Measurements from ENCODE around the gene WDR11.

The WDR11 gene

GRCh38 chr10:120813085-120813484 lies 38.1 kb upstream of the WDR11 start:
- no peak for TF ChIP-seq CTCF (IDR thresholded peaks at IDR 0.05; ENCODE audit: low read length, missing control alignments)
- no peak overlapping the region for H3K4me3 ChIP-seq (replicated peaks; ENCODE audit: low read depth, low read length)
- DNase-seq (ENCODE audit: low read depth): no peak

GRCh38 chr10:120818301-120818700 lies 32.9 kb upstream of the WDR11 start:
- no peak for TF ChIP-seq CTCF (IDR thresholded peaks at IDR 0.05; ENCODE audit: low read length, missing control alignments)
- H3K4me3 ChIP-seq (replicated peaks; ENCODE audit: low read depth, low read length): no peak overlapping the region
- DNase-seq (ENCODE audit: low read depth): no peak

GRCh38 chr10:120819366-120819765 lies 31.8 kb upstream of the WDR11 start:
- no peak overlapping the region for H3K4me3 ChIP-seq (replicated peaks; ENCODE audit: low read depth, low read length)
- no peak for DNase-seq (ENCODE audit: low read depth)
- TF ChIP-seq CTCF (IDR thresholded peaks at IDR 0.05; ENCODE audit: low read length, missing control alignments): no peak

GRCh38 chr10:120823266-120823665 lies 27.9 kb upstream of the WDR11 start:
- H3K4me3 ChIP-seq (replicated peaks; ENCODE audit: low read depth, low read length): no peak overlapping the region
- no peak for DNase-seq (ENCODE audit: low read depth)
- TF ChIP-seq CTCF (IDR thresholded peaks at IDR 0.05; ENCODE audit: low read length, missing control alignments): no peak

- H3K4me3 ChIP-seq (replicated peaks; ENCODE audit: low read depth, low read length): no peak overlapping the region
- TF ChIP-seq CTCF (IDR thresholded peaks at IDR 0.05; ENCODE audit: low read length, missing control alignments): peak; percentile 31
- peak; percentile 11 for DNase-seq (ENCODE audit: low read depth)
Observed at GRCh38 chr10:120824881-120825309, 26.3 kb upstream of the WDR11 start.

GRCh38 chr10:120825878-120826769 lies 25.0 kb upstream of the WDR11 start:
- no peak for TF ChIP-seq CTCF (IDR thresholded peaks at IDR 0.05; ENCODE audit: low read length, missing control alignments)
- H3K4me3 ChIP-seq (replicated peaks; ENCODE audit: low read depth, low read length): no peak overlapping the region
- DNase-seq (ENCODE audit: low read depth): no peak
